Fibroblast of lung (primary cell): ENCODE measurements around the gene PDHX.

Experiments
- CTCF ChIP-seq, 2 donors: IDR thresholded peaks in 1 of 2; conservative IDR thresholded peaks in 1 of 2; 1 replicate in 1 of 2; 2 replicates in 1 of 2; pipeline ENCODE4 v1.5.1; 2011 to 2012; ENCODE audit warnings: low read length in 2 of 2, control low read depth in 1 of 2, inconsistent platforms in 1 of 2, low read depth in 1 of 2, mild to moderate bottlenecking in 1 of 2
- EZH2 ChIP-seq: IDR thresholded peaks from 2 replicates; pipeline ENCODE4 v1.5.1; 2012; ENCODE audit warnings: low read length, control low read depth, mild to moderate bottlenecking; ENCODE audit errors: missing control alignments

GRCh38 chr11:34924714-34925113 is 8.3 kb downstream of the PDHX start:
- TF ChIP-seq CTCF (conservative IDR thresholded peaks at IDR 0.05 in 1 of 2, IDR thresholded peaks at IDR 0.05 in 1 of 2; ENCODE audit: low read depth in 1 of 2, low read length in 2 of 2) (no peak), EZH2 (no peak)
